CD4-positive, alpha-beta memory T cell (primary cell): ENCODE data around the gene HOXB9. TPM values are rescaled to one million over a fixed set of nuclear protein-coding genes. Genes with fewer than 3 reads are reported as not detected.

Experiments
- CTCF ChIA-PET: fragments of 350-600 bp; sonication (Branson Sonifier 250); formaldehyde crosslinking; loops from one replicate; lab custom pipeline; 2021; ENCODE audit warnings: inconsistent platforms; ENCODE audit not compliant: partially characterized antibody; lab: Charles Lee
- POLR2A ChIA-PET: fragments of 350-600 bp; sonication (Branson Sonifier 250); formaldehyde crosslinking; loops from one replicate; lab custom pipeline; 2021; ENCODE audit not compliant: partially characterized antibody; lab: Charles Lee
- DNase-seq, 5 donors: peaks; one replicate each; pipeline versions ENCODE4 v3.0.0 to v3.0.0-alpha.2; 2020 to 2022; ENCODE audit warnings: mixed read lengths in 1 of 5
- H3K27ac ChIP-seq: one replicate; pipeline ENCODE4 v1.7.0; 2013; ENCODE audit warnings: low read depth, low read length
- H3K27me3 ChIP-seq: 2 replicates; pipeline ENCODE4 v1.7.0; 2013; ENCODE audit warnings: mild to moderate bottlenecking, low read length, moderate library complexity; ENCODE audit not compliant: insufficient read depth
- H3K36me3 ChIP-seq: 2 replicates; pipeline ENCODE4 v1.7.0; 2013; ENCODE audit warnings: mild to moderate bottlenecking, low read length, moderate library complexity; ENCODE audit not compliant: insufficient read depth
- H3K4me1 ChIP-seq: 2 replicates; pipeline ENCODE4 v1.7.0; 2013; ENCODE audit warnings: mild to moderate bottlenecking, low read length, moderate library complexity; ENCODE audit not compliant: insufficient read depth
- H3K4me3 ChIP-seq, 2 donors: one replicate each; pipeline ENCODE4 v1.7.0; 2013; ENCODE audit warnings: low read length in 2 of 2, mild to moderate bottlenecking in 1 of 2
- H3K9me3 ChIP-seq, 2 donors: one replicate each; pipeline ENCODE4 v1.7.0; 2013; ENCODE audit warnings: low read length in 2 of 2, control low read depth in 1 of 2; ENCODE audit not compliant: control insufficient read depth in 1 of 2
- H3K27ac Mint-ChIP-seq, 7 donors: one replicate each; pipeline ENCODE4 v1.8.0; 2020 to 2021; ENCODE audit warnings: mixed read lengths in 7 of 7, mild to moderate bottlenecking in 6 of 7, inconsistent platforms in 3 of 7, moderate library complexity in 3 of 7
- H3K27me3 Mint-ChIP-seq, 2 donors: one replicate each; pipeline ENCODE4 v1.8.0; 2020 to 2021; ENCODE audit warnings: mixed read lengths in 2 of 2
- H3K36me3 Mint-ChIP-seq, 2 donors: one replicate each; pipeline ENCODE4 v1.8.0; 2020 to 2021; ENCODE audit warnings: mixed read lengths in 2 of 2, inconsistent platforms in 1 of 2, mild to moderate bottlenecking in 1 of 2
- H3K4me1 Mint-ChIP-seq, 4 donors: one replicate each; pipeline ENCODE4 v1.8.0; 2020 to 2021; ENCODE audit warnings: mixed read lengths in 4 of 4, mild to moderate bottlenecking in 1 of 4
- H3K4me3 Mint-ChIP-seq, 8 donors: one replicate each; pipeline ENCODE4 v1.8.0; 2020 to 2021; ENCODE audit warnings: mixed read lengths in 8 of 8, mild to moderate bottlenecking in 7 of 8, moderate library complexity in 6 of 8, inconsistent platforms in 3 of 8
- H3K9me3 Mint-ChIP-seq, 8 donors: one replicate each; pipeline ENCODE4 v1.8.0; 2020 to 2021; ENCODE audit warnings: mixed read lengths in 8 of 8, mild to moderate bottlenecking in 5 of 8, inconsistent platforms in 3 of 8, moderate library complexity in 1 of 8
- intact Hi-C: fragments of 100-400 bp; cut with micrococcal nuclease; formaldehyde crosslinking; loops from one replicate; pipeline ENCODE4 v1.15.1; 2023
- polyA plus RNA-seq, 2 donors: library from polyadenylated mRNA; unstranded; fragments of 300-500 nt; fragmentation: Illumina TruSeq; gene quantifications; one replicate each; pipeline ENCODE4 v1.2.3, GENCODE V29; 2021
- total RNA-seq, 2 experiments: library from RNA; stranded (reverse); gene quantifications; one replicate each; pipeline ENCODE4 v1.2.3, GENCODE V29; 2021

HOXB9 gene
- total and polyA plus RNA-seq, 4 experiments from 2014 or later, result not detected

- CTCF ChIA-PET, result interaction anchor here (0.8 to 3.2 kb wide), 18 partner anchors 11 to 591 kb away, joined by 3 to 27 read pairs (median 5); partner anchors contain the start of gene HOXB5
- intact Hi-C loops, result loop anchor here (1.0 to 2.0 kb wide), 6 partner anchors 281 to 841 kb away; no protein-coding TSS in a partner anchor
- peaks cover 20 to 64% (median 34%) of the 10 kb centered on the region in 4 donors for H3K4me1 Mint-ChIP-seq
- no peak for DNase-seq
- H3K9me3 ChIP-seq, result no peaks in the 10 kb centered on the region
- H3K36me3 ChIP-seq, result no peaks in the 10 kb centered on the region
- peaks cover 67 to 81% of the 10 kb centered on the region in 2 donors for H3K27me3 Mint-ChIP-seq
- peaks cover 0 to 6% (median 0%) of the 10 kb centered on the region in 8 donors for H3K9me3 Mint-ChIP-seq
- POLR2A ChIA-PET, result interaction anchor here (1.0 to 1.3 kb wide), 3 partner anchors 9 to 19 kb away, joined by 3 to 4 read pairs (median 4); no protein-coding TSS in a partner anchor
- H3K4me3 Mint-ChIP-seq, result peak overlapping the region in 3 of 8 donors; percentile 25 to 59 (median 48)
- H3K27ac ChIP-seq, result no peak overlapping the region
- H3K27ac Mint-ChIP-seq, result peak overlapping the region in 3 of 7 donors; percentile 43 to 81 (median 75)
- peaks cover 40% of the 10 kb centered on the region for H3K4me1 ChIP-seq
- H3K27me3 ChIP-seq, result peaks cover 88% of the 10 kb centered on the region
- no peak overlapping the region for H3K4me3 ChIP-seq
- no peaks in the 10 kb centered on the region for H3K36me3 Mint-ChIP-seq
Measured at GRCh38 chr17:48617471-48618255, 8.5 kb downstream of the HOXB9 start.

DNA sequence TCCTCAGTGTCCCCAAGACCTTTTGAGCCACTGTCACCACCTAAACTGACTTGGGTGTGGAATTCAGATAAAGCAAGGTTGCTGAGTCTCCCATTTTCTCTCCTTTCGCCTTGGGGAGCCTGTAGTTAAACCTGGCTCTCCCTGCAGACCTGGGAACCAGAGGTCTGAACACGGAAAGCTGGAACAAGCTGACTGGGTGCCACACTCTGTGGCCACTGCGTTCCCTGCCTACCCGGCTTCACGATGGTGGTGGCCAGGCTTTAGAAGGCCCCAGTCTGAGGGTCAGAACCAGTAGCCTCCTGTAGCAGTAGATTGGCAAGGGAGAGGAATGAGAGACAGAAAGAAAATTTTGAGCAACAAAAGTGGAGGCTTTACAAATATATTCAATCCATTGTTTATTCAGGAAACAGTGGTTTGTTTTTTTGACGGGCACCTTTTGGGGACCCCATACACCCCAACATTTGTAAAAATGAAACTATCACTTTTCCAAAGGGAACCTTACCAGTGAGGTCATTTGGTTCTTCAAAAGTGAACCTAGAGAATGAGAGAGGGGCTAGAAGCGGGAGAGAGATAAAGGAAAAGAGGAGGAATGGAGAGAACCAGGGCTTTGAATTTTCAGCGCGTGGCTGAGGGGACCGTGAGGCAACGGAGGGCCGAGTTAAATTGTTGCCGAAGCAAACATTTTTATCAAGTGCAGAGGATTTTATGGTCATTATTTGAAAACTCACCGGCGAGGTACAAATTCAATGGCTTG lies 9.3 kb downstream of the HOXB9 start:
- Mint-ChIP-seq H3K4me3 (peak overlapping the region in 3 of 8 donors; percentile 1 to 35 (median 31)), H3K27me3 (peaks cover 65 to 77% of the 10 kb centered on the region in 2 donors), H3K36me3 (no peaks in the 10 kb centered on the region), H3K27ac (peak overlapping the region in 3 of 7 donors; percentile 31 to 81 (median 43)), H3K4me1 (peaks cover 26 to 64% (median 39%) of the 10 kb centered on the region in 4 donors), H3K9me3 (peaks cover 0 to 6% (median 0%) of the 10 kb centered on the region in 8 donors)
- H3K9me3 ChIP-seq, result no peaks in the 10 kb centered on the region
- H3K36me3 ChIP-seq, result no peaks in the 10 kb centered on the region
- H3K4me1 ChIP-seq, result peaks cover 46% of the 10 kb centered on the region
- H3K27ac ChIP-seq, result no peak overlapping the region
- intact Hi-C loops, result no loop called here
- no peak overlapping the region for H3K4me3 ChIP-seq
- peaks cover 88% of the 10 kb centered on the region for H3K27me3 ChIP-seq
- POLR2A ChIA-PET, result interaction anchor here (1.2 kb wide), 1 partner anchor 8 kb away, joined by 4 read pairs; no protein-coding TSS in a partner anchor
- no peak for DNase-seq
- CTCF ChIA-PET, result interaction anchor here (1.0 to 3.2 kb wide), 6 partner anchors 12 to 590 kb away, joined by 3 to 26 read pairs (median 12); no protein-coding TSS in a partner anchor

- H3K27me3 Mint-ChIP-seq, result peaks cover 61 to 78% of the 10 kb centered on the region in 2 donors
- peaks cover 86% of the 10 kb centered on the region for H3K27me3 ChIP-seq
- H3K36me3 Mint-ChIP-seq, result no peaks in the 10 kb centered on the region
- H3K27ac ChIP-seq, result no peak overlapping the region
- H3K4me1 Mint-ChIP-seq, result peaks cover 31 to 72% (median 44%) of the 10 kb centered on the region in 4 donors
- H3K9me3 ChIP-seq, result no peaks in the 10 kb centered on the region
- ChIA-PET POLR2A (no interaction called here), CTCF (interaction anchor here (1.1 to 3.9 kb wide), 6 partner anchors 7 to 588 kb away, joined by 3 to 16 read pairs (median 4); partner anchors contain the start of gene HOXB5)
- H3K27ac Mint-ChIP-seq, result peak overlapping the region in 3 of 7 donors; percentile 31 to 57 (median 43)
- peak overlapping the region in 2 of 8 donors; percentile 43 to 49 for H3K4me3 Mint-ChIP-seq
- H3K4me1 ChIP-seq, result peaks cover 54% of the 10 kb centered on the region
- H3K36me3 ChIP-seq, result no peaks in the 10 kb centered on the region
- intact Hi-C loops, result no loop called here
- DNase-seq, result no peak
- peaks cover 0 to 6% (median 0%) of the 10 kb centered on the region in 8 donors for H3K9me3 Mint-ChIP-seq
- no peak overlapping the region for H3K4me3 ChIP-seq
Measured at GRCh38 chr17:48615963-48616716, 10.0 kb downstream of the HOXB9 start.

DNA sequence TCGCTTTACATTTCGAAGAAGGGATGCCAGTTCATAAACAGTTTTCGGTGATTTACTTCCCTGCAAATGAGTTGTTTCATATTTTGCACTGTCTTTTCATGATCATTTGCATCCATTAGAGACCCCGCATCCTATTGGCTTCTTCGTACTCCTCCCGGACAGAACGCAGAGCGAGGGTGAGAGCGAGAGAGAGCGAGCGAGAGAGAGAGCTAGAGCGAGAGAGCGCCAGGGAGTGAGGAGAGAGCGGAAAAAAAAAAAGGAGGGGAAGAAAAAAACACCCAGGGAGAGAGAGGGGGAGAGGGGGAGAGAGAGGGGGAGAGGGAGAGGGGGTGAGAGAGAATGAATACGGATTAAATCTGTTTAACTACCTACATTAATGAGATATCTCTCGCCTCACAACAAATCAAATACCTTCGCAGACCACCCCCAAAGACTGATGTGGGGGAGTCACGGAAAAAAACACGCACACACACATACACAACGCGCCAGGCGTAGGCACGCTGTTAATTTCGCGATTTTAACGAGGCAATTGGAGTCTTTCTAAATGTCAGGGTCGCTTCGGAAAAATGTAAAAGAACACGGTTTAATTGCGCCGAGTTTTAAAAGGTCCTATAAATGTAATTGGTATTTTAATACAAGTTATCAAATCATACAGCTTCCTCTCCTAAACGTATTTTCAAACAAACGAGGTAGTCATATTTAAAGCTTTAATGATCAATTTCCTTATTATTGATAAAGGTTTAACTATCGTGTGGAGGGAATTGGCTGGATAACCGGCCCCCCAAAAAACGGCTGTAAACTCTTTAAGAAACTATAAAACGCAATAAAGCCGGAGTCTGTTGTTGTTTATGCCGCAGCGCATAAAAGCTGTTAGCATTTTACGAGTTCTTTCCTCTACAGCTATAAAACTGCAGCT lies 10.9 kb downstream of the HOXB9 start, which contains the start of gene HOXB8:
Gene HOXB8, minus strand, starts transcription at position 246 of the 916 bp plus-strand sequence. CDS start 588 bp downstream, outside the sequence.
- Mint-ChIP-seq H3K27ac (peak within 1 kb of the TSS in 4 of 7 donors; percentile 43 to 82 (median 52)), H3K36me3 (peaks cover 0 to 6% of the 10 kb centered on the region in 2 donors), H3K27me3 (peaks cover 55 to 74% of the 10 kb centered on the region in 2 donors), H3K4me1 (peaks cover 34 to 78% (median 49%) of the 10 kb centered on the region in 4 donors), H3K4me3 (peak within 1 kb of the TSS in 7 of 8 donors; percentile 46 to 80 (median 63)), H3K9me3 (peaks cover 0 to 6% (median 0%) of the 10 kb centered on the region in 8 donors)
- peak within 1 kb of the TSS in 1 of 2 donors; percentile 20 for H3K4me3 ChIP-seq
- intact Hi-C loops, result no loop called here
- ChIA-PET POLR2A (interaction anchor here (1.3 kb wide), 2 partner anchors 8 to 10 kb away, joined by 5 to 6 read pairs; no protein-coding TSS in a partner anchor), CTCF (interaction anchor here (0.9 to 3.9 kb wide), 8 partner anchors 8 to 587 kb away, joined by 3 to 16 read pairs (median 4); partner anchors contain the start of genes HOXB5 and HOXB9)
- H3K4me1 ChIP-seq, result peaks cover 61% of the 10 kb centered on the region
- DNase-seq, result no peak
- H3K36me3 ChIP-seq, result no peaks in the 10 kb centered on the region
- H3K9me3 ChIP-seq, result no peaks in the 10 kb centered on the region
- H3K27ac ChIP-seq, result no peak within 1 kb of the TSS
- H3K27me3 ChIP-seq, result peaks cover 80% of the 10 kb centered on the region

GRCh38 chr17:48613862-48614694 lies 12.1 kb downstream of the HOXB9 start:
- ChIA-PET CTCF (interaction anchor here (0.5 to 3.9 kb wide), 7 partner anchors 9 to 586 kb away, joined by 3 to 16 read pairs (median 5); partner anchors contain the start of genes HOXB5 and HOXB9), POLR2A (interaction anchor here (0.7 to 1.3 kb wide), 7 partner anchors 9 to 593 kb away, joined by 3 to 6 read pairs (median 4); partner anchors contain the start of gene HOXB9)
- Mint-ChIP-seq H3K9me3 (peaks cover 0 to 6% (median 0%) of the 10 kb centered on the region in 8 donors), H3K4me1 (peaks cover 33 to 77% (median 48%) of the 10 kb centered on the region in 4 donors), H3K4me3 (peak overlapping the region; percentile 41 to 92 (median 76)), H3K27ac (peak overlapping the region in 3 of 7 donors; percentile 41 to 82 (median 43)), H3K27me3 (peaks cover 50 to 71% of the 10 kb centered on the region in 2 donors), H3K36me3 (peaks cover 0 to 6% of the 10 kb centered on the region in 2 donors)
- Histone ChIP-seq H3K27me3 (peaks cover 77% of the 10 kb centered on the region), H3K4me1 (peaks cover 67% of the 10 kb centered on the region), H3K9me3 (no peaks in the 10 kb centered on the region), H3K36me3 (no peaks in the 10 kb centered on the region), H3K4me3 (peak overlapping the region in 1 of 2 donors; percentile 20), H3K27ac (no peak overlapping the region)
- intact Hi-C loops, result no loop called here
- peak in 2 of 5 donors; percentile 40 to 42 for DNase-seq
